A549 (cell line): Measurements from ENCODE around the gene ABHD11.

Source experiments
- CEBPB ChIP-seq, 2 experiments: fragments of >200 bp in 1 of 2; sonication (Bioruptor Twin) in 1 of 2; formaldehyde crosslinking in 1 of 2; IDR thresholded peaks; 2 replicates each; pipeline ENCODE4 v1.6.1; 2012 to 2016
- EP300 ChIP-seq, 2 experiments: fragments of >200 bp; sonication (Bioruptor Twin); formaldehyde crosslinking; IDR thresholded peaks; 2 replicates in 1 of 2; 3 replicates in 1 of 2; pipeline ENCODE4 v1.6.1; 2016 to 2017
- JUN ChIP-seq, 2 experiments: fragments of >200 bp; sonication (Bioruptor Twin); formaldehyde crosslinking; IDR thresholded peaks; 2 replicates in 1 of 2; 3 replicates in 1 of 2; pipeline ENCODE4 v1.6.1; 2016 to 2017
- POLR2A ChIP-seq: IDR thresholded peaks from 2 replicates; pipeline ENCODE4 v1.6.1; 2012; ENCODE audit warnings: mild to moderate bottlenecking, low read length
- RAD21 ChIP-seq, 2 experiments: fragments of >200 bp in 1 of 2; sonication (Bioruptor Twin) in 1 of 2; formaldehyde crosslinking in 1 of 2; IDR thresholded peaks in 1 of 2; conservative IDR thresholded peaks in 1 of 2; 2 replicates in 1 of 2; 3 replicates in 1 of 2; pipeline ENCODE4 v1.6.1; 2012 to 2018; ENCODE audit warnings: inconsistent platforms in 1 of 2
- RARB ChIP-seq: fragments of 250-450 bp; sonication (Bioruptor Pico); IDR thresholded peaks from 2 replicates; pipeline ENCODE4 v1.8.0; 2021; ENCODE audit warnings: mild to moderate bottlenecking, moderate library complexity
- RCOR1 ChIP-seq: fragments of 150-350 bp; IDR thresholded peaks from 2 replicates; pipeline ENCODE4 v1.6.1; 2014; ENCODE audit warnings: antibody characterized with exemption, low read length, low read depth
- TF ChIP-seq, protein P1 (sequence below): fragments of >200 bp; sonication (Bioruptor Twin); formaldehyde crosslinking; IDR thresholded peaks from 3 replicates; pipeline ENCODE4 v1.5.1; 2016
- TF ChIP-seq, protein P2 (sequence below): IDR thresholded peaks from 2 replicates; pipeline ENCODE4 v1.6.1; 2012
- TF ChIP-seq, protein P3 (sequence below): fragments of 450-650 bp; IDR thresholded peaks from 2 replicates; pipeline ENCODE4 v1.6.1; 2014; ENCODE audit warnings: antibody characterized with exemption
- TF ChIP-seq, protein P4 (sequence below): fragments of 200-600 bp; sonication (generic); IDR thresholded peaks from 2 replicates; pipeline ENCODE4 v1.6.1; 2016; ENCODE audit warnings: antibody characterized with exemption, mild to moderate bottlenecking, moderate library complexity
- TF ChIP-seq, protein P5 (sequence below): fragments of 150-350 bp; IDR thresholded peaks from 2 replicates; pipeline ENCODE4 v1.6.1; 2014; ENCODE audit warnings: low read depth, mild to moderate bottlenecking, low read length

DNA sequence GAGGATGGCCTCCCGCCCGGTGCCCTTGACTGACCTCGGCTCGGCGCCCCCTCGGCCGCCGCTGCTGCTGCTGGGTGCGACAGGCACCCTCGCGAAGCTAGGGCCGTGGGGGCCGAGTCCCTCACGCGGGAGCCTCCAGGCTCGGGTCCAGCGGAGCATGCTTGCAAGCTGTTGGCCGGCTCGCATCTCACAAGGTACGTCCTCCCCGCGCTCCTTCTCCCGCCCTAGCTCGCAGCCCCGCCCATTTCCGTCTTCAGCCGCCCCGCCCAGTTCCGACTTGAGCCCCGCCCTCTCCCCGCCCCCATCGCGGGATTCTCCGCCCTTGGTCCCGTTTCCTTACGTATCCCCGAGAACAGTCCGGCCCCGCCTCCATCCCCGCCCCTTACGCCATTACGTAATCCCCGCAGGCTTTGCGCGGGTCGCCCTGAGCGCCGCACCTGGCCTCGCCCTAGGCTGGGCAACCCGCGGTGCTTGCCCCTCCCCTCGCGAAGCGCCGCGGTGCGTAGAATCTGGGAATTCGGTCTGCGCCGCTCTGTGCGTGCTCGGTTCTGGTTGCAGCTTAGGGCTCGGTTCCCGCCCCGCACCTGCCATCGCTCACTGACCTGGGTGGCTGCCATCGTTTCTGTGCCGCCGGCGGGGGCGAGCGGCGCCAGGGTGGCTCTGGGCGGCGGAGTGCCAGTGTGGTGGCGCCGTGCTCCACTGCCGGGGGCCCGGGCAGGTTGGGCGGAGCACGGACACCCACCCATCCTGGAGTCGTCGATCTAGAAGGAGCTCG is at the start of gene ABHD11:
- TF ChIP-seq, protein P1, sequence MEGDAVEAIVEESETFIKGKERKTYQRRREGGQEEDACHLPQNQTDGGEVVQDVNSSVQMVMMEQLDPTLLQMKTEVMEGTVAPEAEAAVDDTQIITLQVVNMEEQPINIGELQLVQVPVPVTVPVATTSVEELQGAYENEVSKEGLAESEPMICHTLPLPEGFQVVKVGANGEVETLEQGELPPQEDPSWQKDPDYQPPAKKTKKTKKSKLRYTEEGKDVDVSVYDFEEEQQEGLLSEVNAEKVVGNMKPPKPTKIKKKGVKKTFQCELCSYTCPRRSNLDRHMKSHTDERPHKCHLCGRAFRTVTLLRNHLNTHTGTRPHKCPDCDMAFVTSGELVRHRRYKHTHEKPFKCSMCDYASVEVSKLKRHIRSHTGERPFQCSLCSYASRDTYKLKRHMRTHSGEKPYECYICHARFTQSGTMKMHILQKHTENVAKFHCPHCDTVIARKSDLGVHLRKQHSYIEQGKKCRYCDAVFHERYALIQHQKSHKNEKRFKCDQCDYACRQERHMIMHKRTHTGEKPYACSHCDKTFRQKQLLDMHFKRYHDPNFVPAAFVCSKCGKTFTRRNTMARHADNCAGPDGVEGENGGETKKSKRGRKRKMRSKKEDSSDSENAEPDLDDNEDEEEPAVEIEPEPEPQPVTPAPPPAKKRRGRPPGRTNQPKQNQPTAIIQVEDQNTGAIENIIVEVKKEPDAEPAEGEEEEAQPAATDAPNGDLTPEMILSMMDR = no peak
- TF ChIP-seq, protein P2, sequence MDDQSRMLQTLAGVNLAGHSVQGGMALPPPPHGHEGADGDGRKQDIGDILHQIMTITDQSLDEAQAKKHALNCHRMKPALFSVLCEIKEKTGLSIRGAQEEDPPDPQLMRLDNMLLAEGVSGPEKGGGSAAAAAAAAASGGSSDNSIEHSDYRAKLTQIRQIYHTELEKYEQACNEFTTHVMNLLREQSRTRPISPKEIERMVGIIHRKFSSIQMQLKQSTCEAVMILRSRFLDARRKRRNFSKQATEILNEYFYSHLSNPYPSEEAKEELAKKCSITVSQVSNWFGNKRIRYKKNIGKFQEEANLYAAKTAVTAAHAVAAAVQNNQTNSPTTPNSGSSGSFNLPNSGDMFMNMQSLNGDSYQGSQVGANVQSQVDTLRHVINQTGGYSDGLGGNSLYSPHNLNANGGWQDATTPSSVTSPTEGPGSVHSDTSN = no peak
- TF ChIP-seq EP300 (IDR thresholded peaks at IDR 0.05) (no peak), POLR2A (peak; percentile 78), JUN (IDR thresholded peaks at IDR 0.05) (peak in 1 of 2 experiments; percentile 72; a peak in 3 of 5 replicates), CEBPB (IDR thresholded peaks at IDR 0.05) (peak; percentile 54 to 88; a peak in 3 of 4 replicates), RARB (CRISPR knock-in tag) (no peak), RCOR1 (no peak), RAD21 (conservative IDR thresholded peaks at IDR 0.05 in 1 of 2, IDR thresholded peaks at IDR 0.05 in 1 of 2) (peak in 1 of 2 experiments; percentile 41; a peak in 3 of 5 replicates)
- TF ChIP-seq, protein P3, sequence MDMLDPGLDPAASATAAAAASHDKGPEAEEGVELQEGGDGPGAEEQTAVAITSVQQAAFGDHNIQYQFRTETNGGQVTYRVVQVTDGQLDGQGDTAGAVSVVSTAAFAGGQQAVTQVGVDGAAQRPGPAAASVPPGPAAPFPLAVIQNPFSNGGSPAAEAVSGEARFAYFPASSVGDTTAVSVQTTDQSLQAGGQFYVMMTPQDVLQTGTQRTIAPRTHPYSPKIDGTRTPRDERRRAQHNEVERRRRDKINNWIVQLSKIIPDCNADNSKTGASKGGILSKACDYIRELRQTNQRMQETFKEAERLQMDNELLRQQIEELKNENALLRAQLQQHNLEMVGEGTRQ = no peak
- TF ChIP-seq, protein P4, sequence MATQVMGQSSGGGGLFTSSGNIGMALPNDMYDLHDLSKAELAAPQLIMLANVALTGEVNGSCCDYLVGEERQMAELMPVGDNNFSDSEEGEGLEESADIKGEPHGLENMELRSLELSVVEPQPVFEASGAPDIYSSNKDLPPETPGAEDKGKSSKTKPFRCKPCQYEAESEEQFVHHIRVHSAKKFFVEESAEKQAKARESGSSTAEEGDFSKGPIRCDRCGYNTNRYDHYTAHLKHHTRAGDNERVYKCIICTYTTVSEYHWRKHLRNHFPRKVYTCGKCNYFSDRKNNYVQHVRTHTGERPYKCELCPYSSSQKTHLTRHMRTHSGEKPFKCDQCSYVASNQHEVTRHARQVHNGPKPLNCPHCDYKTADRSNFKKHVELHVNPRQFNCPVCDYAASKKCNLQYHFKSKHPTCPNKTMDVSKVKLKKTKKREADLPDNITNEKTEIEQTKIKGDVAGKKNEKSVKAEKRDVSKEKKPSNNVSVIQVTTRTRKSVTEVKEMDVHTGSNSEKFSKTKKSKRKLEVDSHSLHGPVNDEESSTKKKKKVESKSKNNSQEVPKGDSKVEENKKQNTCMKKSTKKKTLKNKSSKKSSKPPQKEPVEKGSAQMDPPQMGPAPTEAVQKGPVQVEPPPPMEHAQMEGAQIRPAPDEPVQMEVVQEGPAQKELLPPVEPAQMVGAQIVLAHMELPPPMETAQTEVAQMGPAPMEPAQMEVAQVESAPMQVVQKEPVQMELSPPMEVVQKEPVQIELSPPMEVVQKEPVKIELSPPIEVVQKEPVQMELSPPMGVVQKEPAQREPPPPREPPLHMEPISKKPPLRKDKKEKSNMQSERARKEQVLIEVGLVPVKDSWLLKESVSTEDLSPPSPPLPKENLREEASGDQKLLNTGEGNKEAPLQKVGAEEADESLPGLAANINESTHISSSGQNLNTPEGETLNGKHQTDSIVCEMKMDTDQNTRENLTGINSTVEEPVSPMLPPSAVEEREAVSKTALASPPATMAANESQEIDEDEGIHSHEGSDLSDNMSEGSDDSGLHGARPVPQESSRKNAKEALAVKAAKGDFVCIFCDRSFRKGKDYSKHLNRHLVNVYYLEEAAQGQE = peak; percentile 70
- TF ChIP-seq, protein P5, sequence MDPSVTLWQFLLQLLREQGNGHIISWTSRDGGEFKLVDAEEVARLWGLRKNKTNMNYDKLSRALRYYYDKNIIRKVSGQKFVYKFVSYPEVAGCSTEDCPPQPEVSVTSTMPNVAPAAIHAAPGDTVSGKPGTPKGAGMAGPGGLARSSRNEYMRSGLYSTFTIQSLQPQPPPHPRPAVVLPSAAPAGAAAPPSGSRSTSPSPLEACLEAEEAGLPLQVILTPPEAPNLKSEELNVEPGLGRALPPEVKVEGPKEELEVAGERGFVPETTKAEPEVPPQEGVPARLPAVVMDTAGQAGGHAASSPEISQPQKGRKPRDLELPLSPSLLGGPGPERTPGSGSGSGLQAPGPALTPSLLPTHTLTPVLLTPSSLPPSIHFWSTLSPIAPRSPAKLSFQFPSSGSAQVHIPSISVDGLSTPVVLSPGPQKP = no peak
